Body of pancreas (tissue), 4 donors: ENCODE results near the gene TWSG1.
"Not testable (repeated sequence)": the region's sequence is repeated elsewhere in the genome, so short reads cannot be mapped to it uniquely, and the experiment has no call there.

Source experiments
- POLR2A ChIP-seq, 3 donors: fragments of 450-650 bp; IDR thresholded peaks; one replicate each; pipeline ENCODE4 v1.6.1; 2016; ENCODE audit warnings: antibody characterized with exemption in 3 of 3, mild to moderate bottlenecking in 2 of 3
- TF ChIP-seq, protein P1 (sequence below), 7 experiments: fragments of 450-650 bp in 4 of 7; fragments of 200-600 bp in 3 of 7; sonication (generic) in 3 of 7; IDR thresholded peaks; one replicate each; pipeline ENCODE4 v1.5.1; 2016 to 2019; ENCODE audit warnings: antibody characterized with exemption in 7 of 7

- TF ChIP-seq, protein P1, sequence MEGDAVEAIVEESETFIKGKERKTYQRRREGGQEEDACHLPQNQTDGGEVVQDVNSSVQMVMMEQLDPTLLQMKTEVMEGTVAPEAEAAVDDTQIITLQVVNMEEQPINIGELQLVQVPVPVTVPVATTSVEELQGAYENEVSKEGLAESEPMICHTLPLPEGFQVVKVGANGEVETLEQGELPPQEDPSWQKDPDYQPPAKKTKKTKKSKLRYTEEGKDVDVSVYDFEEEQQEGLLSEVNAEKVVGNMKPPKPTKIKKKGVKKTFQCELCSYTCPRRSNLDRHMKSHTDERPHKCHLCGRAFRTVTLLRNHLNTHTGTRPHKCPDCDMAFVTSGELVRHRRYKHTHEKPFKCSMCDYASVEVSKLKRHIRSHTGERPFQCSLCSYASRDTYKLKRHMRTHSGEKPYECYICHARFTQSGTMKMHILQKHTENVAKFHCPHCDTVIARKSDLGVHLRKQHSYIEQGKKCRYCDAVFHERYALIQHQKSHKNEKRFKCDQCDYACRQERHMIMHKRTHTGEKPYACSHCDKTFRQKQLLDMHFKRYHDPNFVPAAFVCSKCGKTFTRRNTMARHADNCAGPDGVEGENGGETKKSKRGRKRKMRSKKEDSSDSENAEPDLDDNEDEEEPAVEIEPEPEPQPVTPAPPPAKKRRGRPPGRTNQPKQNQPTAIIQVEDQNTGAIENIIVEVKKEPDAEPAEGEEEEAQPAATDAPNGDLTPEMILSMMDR (IDR thresholded peaks at IDR 0.05), result not testable (repeated sequence)
- TF ChIP-seq POLR2A (IDR thresholded peaks at IDR 0.05), result not testable (repeated sequence)
These were observed 38.7 kb downstream of the TWSG1 start for GRCh38 chr18:9373254-9373653.
